ENCODE measurements around the gene TH.

TH gene

DNA sequence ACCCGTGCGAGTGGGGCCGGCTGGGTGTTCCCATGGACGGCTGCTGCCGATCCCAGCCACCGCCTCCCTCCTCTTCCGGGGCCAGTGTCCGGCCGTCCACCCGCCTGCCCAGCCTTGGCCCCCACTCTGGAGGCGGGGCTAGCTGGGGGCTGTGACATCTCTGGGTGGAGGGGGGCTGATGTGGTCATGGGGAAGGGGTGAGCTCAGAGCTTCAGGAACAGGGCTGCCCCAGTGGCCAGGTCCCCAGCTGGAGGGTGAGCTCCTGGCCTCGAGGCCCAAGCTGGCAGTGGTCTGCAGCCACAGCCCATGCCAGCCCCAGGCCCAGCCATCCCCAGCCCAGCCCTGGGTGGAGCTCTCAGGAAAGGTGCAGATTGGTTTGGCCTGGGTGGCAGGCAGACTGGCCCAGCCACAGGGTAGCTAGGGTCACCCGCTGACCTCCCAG is 13.3 kb downstream of the TH start:
- DNase-seq, result no peak

GRCh38 chr11:2157294-2158040 is 14.1 kb downstream of the TH start:
- DNase-seq, result no peak

DNA sequence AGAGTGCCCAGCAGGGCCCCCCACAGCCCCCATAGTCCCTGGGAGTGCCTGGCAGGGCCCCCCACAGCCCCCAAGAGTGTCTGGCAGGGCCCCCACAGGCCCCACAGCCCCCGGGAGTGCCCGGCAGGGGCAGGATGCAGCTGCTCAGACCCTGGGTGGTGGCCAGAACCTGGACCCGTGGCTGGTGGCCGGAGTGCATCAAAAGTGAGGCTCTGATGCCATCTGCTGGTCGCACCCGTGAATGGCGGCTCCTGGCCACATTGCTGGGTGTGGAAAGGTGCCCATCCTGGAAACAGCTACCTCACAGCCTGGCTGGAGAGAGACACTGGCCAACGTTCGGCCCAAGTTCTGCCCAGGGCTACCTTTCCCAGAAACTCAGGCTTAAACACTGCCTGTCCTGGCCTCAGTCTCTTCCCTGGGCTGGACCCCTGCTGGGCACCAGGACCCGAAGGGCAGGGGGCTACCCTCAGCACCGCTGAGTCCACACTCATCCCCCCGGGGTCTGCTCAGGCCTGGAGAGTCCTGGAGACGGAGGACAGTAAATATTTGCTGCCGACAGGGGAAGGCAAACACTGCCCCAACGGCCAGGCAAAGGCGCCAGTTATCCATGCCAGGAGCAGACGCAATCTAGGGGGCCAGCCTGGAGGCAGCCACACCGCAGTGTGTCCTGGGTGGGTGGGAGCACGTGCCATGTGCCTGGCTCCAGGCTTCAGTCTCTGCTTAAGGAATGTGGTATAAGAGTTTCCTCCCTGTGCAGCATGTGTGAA is 15.0 kb downstream of the TH start:
- peak; percentile 44 for DNase-seq

- no peak for DNase-seq
These were observed 16.1 kb downstream of the TH start for GRCh38 chr11:2155511-2155910.

GRCh38 chr11:2154889-2155288 is 16.7 kb downstream of the TH start:
- no peak for DNase-seq

DNA sequence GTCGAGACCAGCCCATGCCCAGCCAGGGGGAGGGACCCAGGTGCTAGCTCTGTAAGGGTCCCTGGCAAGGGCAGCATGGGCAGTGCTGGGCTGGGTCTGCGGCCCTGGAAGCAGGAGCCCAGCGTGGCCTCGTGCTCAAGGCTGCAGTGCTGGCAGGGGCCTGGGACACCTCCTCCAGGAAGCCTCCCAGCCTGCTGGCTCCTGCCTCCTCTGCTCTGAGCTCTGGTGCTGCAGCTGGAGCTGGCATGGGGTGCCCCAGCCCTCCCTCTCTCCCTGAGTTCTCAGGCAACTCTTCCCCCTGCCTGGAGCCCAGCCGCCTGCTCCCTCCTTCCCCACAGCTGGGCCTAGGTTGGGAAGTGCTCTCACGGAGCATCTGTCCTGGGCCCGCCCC is 17.4 kb downstream of the TH start:
- no peak for DNase-seq

GRCh38 chr11:2153581-2154194 is 17.9 kb downstream of the TH start:
- no peak for DNase-seq

GRCh38 chr11:2151500-2152257 is 19.9 kb downstream of the TH start:
- DNase-seq, result peak; percentile 80

GRCh38 chr11:2149864-2150847 is 21.5 kb downstream of the TH start:
- no peak for DNase-seq

GRCh38 chr11:2149460-2149859 is 22.2 kb downstream of the TH start:
- DNase-seq, result no peak

DNA sequence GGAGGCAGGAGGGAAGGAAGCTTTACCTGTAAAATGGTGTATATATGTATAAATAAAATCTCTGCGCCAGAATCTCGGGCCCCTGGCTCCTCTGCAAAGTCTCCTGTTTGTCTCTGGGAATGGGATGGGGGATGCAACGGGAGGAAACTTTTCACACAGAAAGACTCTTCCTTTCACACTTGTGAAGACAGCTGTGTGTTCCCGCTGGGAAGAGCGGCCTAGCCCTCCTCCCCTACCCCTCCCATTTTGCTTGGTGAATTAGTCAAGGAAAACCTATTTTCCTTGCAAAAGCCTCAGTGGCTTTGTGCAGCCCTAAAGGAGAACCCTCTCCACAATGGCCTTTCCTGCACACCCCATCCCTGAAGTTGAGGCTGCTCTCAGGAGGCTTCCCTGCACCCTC is 23.0 kb downstream of the TH start:
- DNase-seq, result no peak

GRCh38 chr11:2147391-2147790 is 24.2 kb downstream of the TH start:
- no peak for DNase-seq

- DNase-seq, result no peak
These were observed 25.6 kb downstream of the TH start for GRCh38 chr11:2146051-2146450.

DNA sequence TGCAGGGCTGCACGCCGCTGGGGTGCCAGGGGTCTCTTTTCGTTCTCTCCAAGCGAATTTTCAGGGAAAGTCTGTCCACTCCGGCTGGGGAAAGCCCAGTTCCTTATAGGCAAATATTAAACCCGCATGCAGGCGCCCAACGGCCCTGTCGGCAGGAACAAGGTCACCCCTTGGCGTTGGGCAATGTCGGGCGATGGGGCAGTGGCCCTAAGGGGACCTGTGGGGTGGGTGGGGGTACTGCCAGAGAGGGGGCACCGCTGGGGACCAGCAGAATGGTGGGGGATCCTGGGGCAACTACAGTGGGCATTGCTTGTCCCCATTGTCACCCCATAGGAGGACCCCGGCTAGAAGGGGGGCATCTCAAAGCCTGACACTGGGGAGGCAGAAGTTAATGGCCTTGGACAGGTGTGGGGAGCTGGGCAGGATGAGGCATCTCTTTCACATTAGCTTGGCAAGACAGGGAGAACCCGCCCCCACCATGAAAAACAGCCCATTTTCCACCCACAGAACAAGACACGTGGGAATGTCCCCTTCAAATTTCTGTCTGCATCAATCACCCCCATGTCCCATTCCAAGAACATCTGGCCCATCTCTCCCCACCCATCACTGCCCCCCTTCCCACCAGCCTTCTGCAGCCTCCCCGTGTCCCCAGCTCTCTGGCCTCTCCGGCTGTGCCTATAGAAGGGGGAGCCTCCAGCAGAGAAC is 26.9 kb downstream of the TH start:
- no peak for DNase-seq

DNA sequence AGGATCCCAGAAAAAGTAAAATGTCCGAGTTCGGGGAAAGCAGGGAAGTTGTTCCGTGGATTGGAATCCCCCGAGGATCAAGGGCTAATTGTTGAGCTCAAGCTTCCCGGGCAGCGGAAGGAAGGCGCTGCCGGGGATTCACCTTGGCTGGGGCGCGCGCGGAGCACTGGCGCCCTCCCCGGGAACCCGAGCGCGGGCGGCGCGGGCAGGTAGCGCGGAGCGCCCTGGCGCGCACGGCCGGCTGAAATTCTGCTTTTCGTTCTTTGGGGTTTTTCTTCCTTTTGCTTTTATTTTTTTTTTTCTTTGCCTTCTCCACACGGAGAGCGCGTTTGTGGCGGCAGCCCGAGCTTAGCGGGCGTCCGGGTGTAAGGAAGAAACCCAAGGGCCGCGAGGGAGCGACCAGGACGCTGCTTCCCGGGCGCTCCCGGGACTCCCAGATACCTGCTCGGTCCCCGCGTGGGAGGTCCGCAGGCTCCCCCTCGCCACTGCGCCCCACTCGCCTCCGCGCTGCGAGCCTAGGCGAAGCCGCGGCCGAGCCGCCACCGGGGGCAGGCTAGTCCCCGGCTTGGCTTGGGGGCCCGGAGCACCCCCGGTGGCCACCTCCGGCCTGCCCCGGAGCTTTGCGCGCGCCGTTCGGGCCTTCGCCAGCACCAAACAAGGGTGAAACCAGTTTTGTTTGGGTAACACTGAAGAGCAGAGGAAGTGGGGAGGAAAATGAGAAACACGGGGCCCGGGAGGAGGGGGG is 27.6 kb downstream of the TH start:
- DNase-seq, result no peak

- no peak for DNase-seq
These were observed 28.2 kb downstream of the TH start for GRCh38 chr11:2143477-2143798.

DNA sequence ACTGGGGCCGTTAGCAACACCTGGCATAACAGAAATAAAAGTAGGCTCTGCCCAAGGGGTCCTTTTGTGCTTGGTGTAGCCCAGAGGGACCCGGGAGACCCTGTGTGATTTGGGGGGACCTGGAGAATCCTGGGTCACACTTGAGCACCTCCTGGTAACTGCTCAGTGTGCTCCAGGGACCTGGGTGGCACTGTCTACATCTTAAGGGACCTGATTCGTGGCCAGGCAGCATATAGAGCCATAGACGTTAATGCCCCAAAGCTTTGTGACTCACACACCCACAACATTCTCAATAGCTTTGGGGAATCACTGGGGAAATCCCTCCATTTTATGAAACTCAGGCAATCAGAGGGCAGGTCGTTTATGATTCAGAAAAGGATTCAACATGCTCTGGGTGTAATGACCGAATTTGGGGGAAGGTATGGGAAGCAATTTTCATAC is 28.8 kb downstream of the TH start:
- no peak for DNase-seq

DNA sequence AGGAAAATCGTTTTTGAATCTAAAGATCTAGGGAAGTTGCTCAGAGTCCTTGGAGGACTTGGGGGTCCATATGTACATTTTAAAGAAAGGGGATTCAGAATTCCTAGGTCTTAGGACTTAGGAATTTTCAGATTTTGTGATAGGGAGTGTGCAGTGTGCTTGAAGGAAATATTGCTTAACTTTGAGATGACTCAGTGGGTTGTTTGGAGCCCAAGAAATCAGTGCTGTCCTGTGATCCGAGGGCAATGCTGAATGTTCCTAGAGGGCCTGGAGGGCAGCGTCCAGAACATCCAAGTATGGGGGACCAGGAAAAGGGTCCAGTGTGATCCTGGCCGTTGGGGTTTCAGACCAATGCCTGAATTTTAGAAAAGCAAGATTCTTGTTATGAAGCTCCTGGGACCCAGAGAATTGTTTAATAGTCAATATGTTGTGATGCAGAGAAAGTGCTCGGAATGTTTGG is 29.3 kb downstream of the TH start:
- DNase-seq, result no peak

GRCh38 chr11:2140411-2141400 is 30.9 kb downstream of the TH start:
- no peak for DNase-seq
